ENCODE data around the gene CYFIP2. TPM values are rescaled to one million over a fixed set of nuclear protein-coding genes. Genes with fewer than 3 reads are reported as not detected.

Gene CYFIP2
- total RNA-seq, 1 donor from 2014 or later: 471 TPM

- Mint-ChIP-seq H3K9me3 (no peaks in the 10 kb centered on the region), H3K4me3 (no peak overlapping the region), H3K4me1 (no peaks in the 10 kb centered on the region), H3K27ac (no peak overlapping the region), H3K27me3 (no peaks in the 10 kb centered on the region), H3K36me3 (ENCODE audit: low read depth) (peaks cover 96% of the 10 kb centered on the region)
- intact Hi-C loops (cut with micrococcal nuclease): loop anchor here (1.0 to 5.0 kb wide), 3 partner anchors 134 to 400 kb away; partner anchors contain the start of gene LSM11
- TF ChIP-seq, protein P1, sequence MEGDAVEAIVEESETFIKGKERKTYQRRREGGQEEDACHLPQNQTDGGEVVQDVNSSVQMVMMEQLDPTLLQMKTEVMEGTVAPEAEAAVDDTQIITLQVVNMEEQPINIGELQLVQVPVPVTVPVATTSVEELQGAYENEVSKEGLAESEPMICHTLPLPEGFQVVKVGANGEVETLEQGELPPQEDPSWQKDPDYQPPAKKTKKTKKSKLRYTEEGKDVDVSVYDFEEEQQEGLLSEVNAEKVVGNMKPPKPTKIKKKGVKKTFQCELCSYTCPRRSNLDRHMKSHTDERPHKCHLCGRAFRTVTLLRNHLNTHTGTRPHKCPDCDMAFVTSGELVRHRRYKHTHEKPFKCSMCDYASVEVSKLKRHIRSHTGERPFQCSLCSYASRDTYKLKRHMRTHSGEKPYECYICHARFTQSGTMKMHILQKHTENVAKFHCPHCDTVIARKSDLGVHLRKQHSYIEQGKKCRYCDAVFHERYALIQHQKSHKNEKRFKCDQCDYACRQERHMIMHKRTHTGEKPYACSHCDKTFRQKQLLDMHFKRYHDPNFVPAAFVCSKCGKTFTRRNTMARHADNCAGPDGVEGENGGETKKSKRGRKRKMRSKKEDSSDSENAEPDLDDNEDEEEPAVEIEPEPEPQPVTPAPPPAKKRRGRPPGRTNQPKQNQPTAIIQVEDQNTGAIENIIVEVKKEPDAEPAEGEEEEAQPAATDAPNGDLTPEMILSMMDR (IDR thresholded peaks at IDR 0.05): no peak
- peak; percentile 27 for DNase-seq
- ChIA-PET POLR2A (interaction anchor here (0.8 to 0.9 kb wide), 2 partner anchors 375 to 400 kb away, joined by 3 to 5 read pairs; partner anchors contain the start of gene LSM11), CTCF (interaction anchor here (0.6 to 3.2 kb wide), 16 partner anchors 9 to 400 kb away, joined by 3 to 18 read pairs (median 4); partner anchors contain the start of gene LSM11)
- peak; percentile 50 for ATAC-seq (ENCODE audit: low read depth)
Measured at GRCh38 chr5:157342822-157343402, 77.0 kb downstream of the CYFIP2 start.

DNA sequence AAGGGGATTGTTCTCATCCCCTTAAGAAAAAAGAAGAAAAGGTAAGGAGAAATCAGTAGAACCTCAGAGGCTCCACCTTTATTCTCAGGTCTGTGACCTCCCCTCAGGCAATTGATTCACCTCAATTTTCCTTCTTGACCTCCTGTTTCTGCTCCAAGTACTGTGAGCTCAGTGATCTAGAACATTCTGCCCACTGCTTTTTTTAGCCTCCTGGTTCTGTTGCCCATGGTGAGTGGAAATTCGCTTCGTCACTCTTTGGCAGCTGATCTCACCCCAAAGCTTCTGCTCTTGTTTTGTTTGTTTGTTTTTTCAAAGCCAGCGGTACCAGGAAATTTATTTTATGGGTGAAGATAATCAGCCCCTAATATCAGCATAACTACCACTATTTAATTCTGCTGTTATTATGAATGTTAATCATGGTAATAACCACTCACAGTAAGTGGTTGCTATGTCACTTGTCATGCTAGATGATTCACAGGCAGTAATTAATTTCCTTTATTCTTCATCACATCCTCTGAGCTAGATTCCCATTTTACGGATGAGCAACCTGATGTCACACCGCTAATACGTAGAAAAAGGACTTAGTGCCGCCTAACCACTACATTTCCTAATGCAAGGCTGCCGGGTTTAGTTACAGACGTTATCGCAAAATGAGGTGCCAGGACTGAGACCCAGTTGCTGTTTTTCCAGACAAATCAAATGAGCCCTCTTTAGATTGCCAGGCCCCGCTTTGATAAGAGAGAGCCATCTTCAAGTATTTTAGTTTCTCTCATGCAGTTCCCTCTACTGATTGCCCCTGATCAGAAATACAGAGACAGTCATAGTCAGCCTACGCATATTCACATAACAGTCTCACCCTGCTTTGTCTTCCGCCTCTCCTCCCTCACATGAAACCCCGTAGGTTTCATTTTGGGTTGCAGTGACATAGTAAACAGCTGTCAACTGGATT, 78.2 kb downstream of the CYFIP2 start:
- H3K36me3 Mint-ChIP-seq (ENCODE audit: low read depth): peaks cover 95% of the 10 kb centered on the region
- ChIA-PET POLR2A (interaction anchor here (0.6 kb wide), 1 partner anchor 33 kb away, joined by 4 read pairs; no protein-coding TSS in a partner anchor), CTCF (interaction anchor here (1.2 to 3.2 kb wide), 7 partner anchors 10 to 399 kb away, joined by 4 to 18 read pairs (median 8); partner anchors contain the start of gene LSM11)
- peak overlapping the region; percentile 46 for H3K27ac Mint-ChIP-seq
- intact Hi-C loops (cut with micrococcal nuclease): loop anchor here (1.0 to 5.0 kb wide), 3 partner anchors 133 to 399 kb away; partner anchors contain the start of gene LSM11
- H3K4me3 Mint-ChIP-seq: no peak overlapping the region
- ATAC-seq (ENCODE audit: low read depth) (no peak), DNase-seq (no peak)
- TF ChIP-seq, protein P1 (IDR thresholded peaks at IDR 0.05): no peak
- no peaks in the 10 kb centered on the region for H3K27me3 Mint-ChIP-seq
- no peaks in the 10 kb centered on the region for H3K9me3 Mint-ChIP-seq
- H3K4me1 Mint-ChIP-seq: no peaks in the 10 kb centered on the region

DNA sequence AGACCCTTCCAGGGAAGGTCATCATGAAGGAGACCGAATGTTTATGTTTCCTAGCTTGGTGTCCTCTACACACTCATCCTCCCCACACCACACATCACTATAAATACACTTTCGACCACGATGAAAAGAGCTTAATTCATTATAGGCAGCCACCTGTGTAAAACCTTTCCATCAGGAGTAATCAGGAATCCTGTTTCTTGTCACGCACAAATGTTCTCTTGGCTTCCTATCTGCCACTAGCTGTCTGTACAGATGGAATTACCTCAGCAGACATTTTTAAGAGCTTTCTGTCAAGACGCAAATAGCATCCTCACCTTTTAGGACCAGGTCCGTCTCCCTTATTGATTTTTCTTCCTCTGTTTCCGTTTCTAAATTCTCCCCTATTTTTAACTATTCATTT, 79.1 kb downstream of the CYFIP2 start:
- POLR2A ChIA-PET: no interaction called here

GRCh38 chr5:157345485-157345884, 79.6 kb downstream of the CYFIP2 start:
- intact Hi-C loops (cut with micrococcal nuclease): no loop called here
- ATAC-seq (ENCODE audit: low read depth) (no peak), DNase-seq (no peak)
- TF ChIP-seq, protein P1 (IDR thresholded peaks at IDR 0.05): no peak
- Mint-ChIP-seq H3K27ac (no peak overlapping the region), H3K4me3 (no peak overlapping the region), H3K9me3 (no peaks in the 10 kb centered on the region), H3K27me3 (no peaks in the 10 kb centered on the region), H3K36me3 (ENCODE audit: low read depth) (peaks cover 95% of the 10 kb centered on the region), H3K4me1 (peaks cover 3% of the 10 kb centered on the region)
- POLR2A ChIA-PET: no interaction called here
- CTCF ChIA-PET: interaction anchor here (1.1 to 3.2 kb wide), 6 partner anchors 9 to 398 kb away, joined by 3 to 18 read pairs (median 5); partner anchors contain the start of gene LSM11

More for the DNA sequence above, 79.1 kb downstream of the CYFIP2 start:
- H3K4me3 Mint-ChIP-seq: no peak overlapping the region
- peaks cover 95% of the 10 kb centered on the region for H3K36me3 Mint-ChIP-seq (ENCODE audit: low read depth)
- H3K27ac Mint-ChIP-seq: peak overlapping the region; percentile 46
- H3K9me3 Mint-ChIP-seq: no peaks in the 10 kb centered on the region
- TF ChIP-seq, protein P1 (IDR thresholded peaks at IDR 0.05): no peak
- intact Hi-C loops (cut with micrococcal nuclease): no loop called here
- ATAC-seq (ENCODE audit: low read depth): no peak
- DNase-seq: no peak
- CTCF ChIA-PET: interaction anchor here (1.1 to 3.2 kb wide), 6 partner anchors 10 to 398 kb away, joined by 3 to 18 read pairs (median 5); partner anchors contain the start of gene LSM11
- H3K27me3 Mint-ChIP-seq: no peaks in the 10 kb centered on the region
- H3K4me1 Mint-ChIP-seq: no peaks in the 10 kb centered on the region
